Right lobe of liver (tissue), 4 donors: ENCODE measurements around the gene ZC3H7A.

ENCODE experiments used
- CTCF ChIP-seq, 4 donors: fragments of 200-600 bp in 3 of 4; fragments of 450-650 bp in 1 of 4; IDR thresholded peaks; one replicate each; pipeline versions ENCODE4 v1.5.1 to v1.8.0; 2016 to 2022; ENCODE audit warnings: antibody characterized with exemption in 4 of 4, mild to moderate bottlenecking in 2 of 4
- POLR2A ChIP-seq: fragments of 450-650 bp; IDR thresholded peaks from one replicate; pipeline ENCODE4 v1.6.1; 2017; ENCODE audit warnings: antibody characterized with exemption, mild to moderate bottlenecking
- donor health status: DM: no; HTN: no; CAD: no.
- donor health status: DM: no; HTN: no; CAD: no.
- donor health status: DM: no; HTN: yes; CAD: no.

- TF ChIP-seq CTCF (IDR thresholded peaks at IDR 0.05) (no peak), POLR2A (peak; percentile 13)
Measured at GRCh38 chr16:11743308-11744074, 53.6 kb downstream of the ZC3H7A start.
